ENCODE results near the gene RBFA.
"Not testable (repeated sequence)": the region's sequence is repeated elsewhere in the genome, so short reads cannot be mapped to it uniquely, and the experiment has no call there.

The RBFA gene, protein sequence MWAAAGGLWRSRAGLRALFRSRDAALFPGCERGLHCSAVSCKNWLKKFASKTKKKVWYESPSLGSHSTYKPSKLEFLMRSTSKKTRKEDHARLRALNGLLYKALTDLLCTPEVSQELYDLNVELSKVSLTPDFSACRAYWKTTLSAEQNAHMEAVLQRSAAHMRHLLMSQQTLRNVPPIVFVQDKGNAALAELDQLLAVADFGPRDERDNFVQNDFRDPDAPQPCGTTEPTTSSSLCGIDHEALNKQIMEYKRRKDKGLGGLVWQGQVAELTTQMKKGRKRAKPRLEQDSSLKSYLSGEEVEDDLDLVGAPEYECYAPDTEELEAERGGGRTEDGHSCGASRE

DNA sequence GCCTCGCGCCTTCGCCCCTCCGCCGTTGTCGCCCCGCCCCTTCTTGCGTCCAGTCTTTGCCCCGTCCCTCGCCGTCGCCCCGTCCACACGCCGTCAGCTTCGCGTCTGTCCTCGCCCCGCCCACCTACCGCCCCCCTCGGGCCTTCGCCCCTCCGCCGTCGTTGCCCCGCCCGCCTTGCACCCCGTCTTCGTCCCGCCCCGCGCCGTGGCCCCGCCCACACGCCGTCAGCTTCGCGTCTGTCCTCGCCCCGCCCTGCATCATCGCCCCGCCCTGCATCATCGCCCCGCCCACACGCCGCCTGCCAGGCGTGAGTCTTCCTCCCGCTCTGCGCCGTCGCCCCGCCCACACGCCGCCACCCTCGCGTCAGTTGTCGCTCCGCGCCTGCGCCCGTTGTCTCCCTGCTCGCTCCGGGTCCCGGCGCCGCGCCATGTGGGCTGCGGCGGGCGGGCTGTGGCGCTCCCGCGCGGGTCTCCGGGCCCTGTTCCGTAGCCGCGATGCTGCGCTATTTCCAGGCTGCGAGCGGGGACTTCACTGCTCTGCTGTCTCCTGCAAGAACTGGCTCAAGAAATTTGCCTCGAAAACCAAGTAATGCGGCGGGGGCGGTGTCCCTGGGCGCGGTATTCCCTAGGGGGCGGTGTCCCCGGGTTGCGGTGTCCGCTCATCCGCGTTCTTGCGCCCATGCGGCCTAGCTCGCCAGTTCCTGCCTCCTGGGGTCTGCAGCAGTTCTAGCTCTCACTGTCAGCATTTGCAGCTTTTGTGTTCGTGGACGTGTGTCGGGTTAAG is at the start of gene RBFA:
Gene RBFA, plus strand, starts transcription at position 367 of the 784 bp plus-strand sequence. Its CDS starts 62 bp downstream, at position 429.
- H3K9me3 Mint-ChIP-seq (ENCODE audit: low read depth), result peaks cover 5% of the 10 kb centered on the region
- H3K27ac Mint-ChIP-seq, result peak within 1 kb of the TSS; percentile 93
- peak within 1 kb of the TSS; percentile 95 for H3K4me3 Mint-ChIP-seq
- H3K4me1 Mint-ChIP-seq (ENCODE audit: low read depth), result peaks cover 29% of the 10 kb centered on the region
- no peaks in the 10 kb centered on the region for H3K27me3 Mint-ChIP-seq
- peaks cover 13% of the 10 kb centered on the region for H3K36me3 Mint-ChIP-seq

DNA sequence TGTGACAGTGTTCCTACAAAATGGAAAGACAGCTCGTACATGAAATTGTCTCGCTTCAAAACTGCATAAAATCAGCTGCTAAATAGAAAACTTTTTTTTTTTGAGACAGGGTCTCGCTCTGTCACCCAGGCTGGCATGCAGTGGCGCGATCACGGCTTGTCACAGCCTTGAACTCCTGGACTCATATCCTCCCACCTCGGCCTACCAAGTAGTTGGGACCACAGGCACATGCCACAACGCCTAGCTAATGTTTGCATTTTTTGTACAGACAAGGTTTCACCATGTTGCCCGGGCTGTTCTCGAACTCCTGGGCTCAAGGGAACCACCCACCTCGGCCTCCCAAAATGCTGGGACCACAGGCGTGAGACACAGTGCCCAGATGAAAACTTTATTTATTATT is 49.1 kb upstream of the RBFA start:
- H3K27ac Mint-ChIP-seq, result peak overlapping the region; percentile 75
- peaks cover 67% of the 10 kb centered on the region for H3K4me1 Mint-ChIP-seq (ENCODE audit: low read depth)
- no peaks in the 10 kb centered on the region for H3K27me3 Mint-ChIP-seq
- H3K36me3 Mint-ChIP-seq, result peaks cover 5% of the 10 kb centered on the region
- peak overlapping the region; percentile 72 for H3K4me3 Mint-ChIP-seq
- no peaks in the 10 kb centered on the region for H3K9me3 Mint-ChIP-seq (ENCODE audit: low read depth)

DNA sequence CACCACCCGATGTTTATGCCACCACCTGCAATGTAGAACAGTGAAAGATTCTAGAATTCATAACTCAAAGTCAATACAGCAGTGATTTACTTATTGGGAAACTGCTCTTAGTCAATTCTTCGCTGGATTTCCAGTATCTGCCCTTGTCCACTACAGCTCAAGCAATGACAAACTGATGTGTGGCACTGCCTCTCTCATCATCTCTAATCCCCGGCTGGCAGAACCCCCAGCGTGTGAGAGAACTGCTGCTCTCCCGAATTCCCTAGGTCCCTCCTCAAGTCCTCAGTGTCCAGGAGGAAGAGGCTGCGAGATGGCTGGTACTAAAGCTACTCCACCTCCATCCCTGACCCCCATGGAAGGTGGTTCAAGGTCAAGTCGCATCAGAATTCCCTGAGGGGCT is 47.5 kb upstream of the RBFA start:
- Mint-ChIP-seq H3K4me1 (ENCODE audit: low read depth) (peaks cover 57% of the 10 kb centered on the region), H3K9me3 (ENCODE audit: low read depth) (no peaks in the 10 kb centered on the region), H3K4me3 (peak overlapping the region; percentile 97), H3K27ac (peak overlapping the region; percentile 92), H3K27me3 (no peaks in the 10 kb centered on the region), H3K36me3 (peaks cover 5% of the 10 kb centered on the region)

DNA sequence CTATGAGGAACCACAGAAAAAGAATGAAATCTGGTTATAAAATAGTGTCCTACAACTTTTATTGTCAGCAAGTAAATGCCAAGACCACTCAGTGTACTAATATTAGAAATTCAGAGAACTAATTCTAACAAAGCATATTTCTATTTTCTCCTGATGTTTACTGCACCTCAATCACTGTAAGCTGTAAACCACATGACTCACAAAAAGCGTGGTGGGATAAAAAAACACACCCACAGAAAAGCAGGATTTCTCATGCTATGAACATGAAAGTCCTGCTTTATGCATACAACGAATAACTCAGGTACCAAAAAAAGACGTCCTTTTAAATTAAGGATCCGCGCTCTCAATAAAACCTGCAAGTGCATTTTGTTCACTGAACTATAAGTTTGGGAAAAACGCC is 46.7 kb upstream of the RBFA start:
- Mint-ChIP-seq H3K9me3 (ENCODE audit: low read depth) (no peaks in the 10 kb centered on the region), H3K27me3 (no peaks in the 10 kb centered on the region), H3K4me1 (ENCODE audit: low read depth) (peaks cover 49% of the 10 kb centered on the region), H3K27ac (peak overlapping the region; percentile 92), H3K4me3 (peak overlapping the region; percentile 97), H3K36me3 (peaks cover 5% of the 10 kb centered on the region)

DNA sequence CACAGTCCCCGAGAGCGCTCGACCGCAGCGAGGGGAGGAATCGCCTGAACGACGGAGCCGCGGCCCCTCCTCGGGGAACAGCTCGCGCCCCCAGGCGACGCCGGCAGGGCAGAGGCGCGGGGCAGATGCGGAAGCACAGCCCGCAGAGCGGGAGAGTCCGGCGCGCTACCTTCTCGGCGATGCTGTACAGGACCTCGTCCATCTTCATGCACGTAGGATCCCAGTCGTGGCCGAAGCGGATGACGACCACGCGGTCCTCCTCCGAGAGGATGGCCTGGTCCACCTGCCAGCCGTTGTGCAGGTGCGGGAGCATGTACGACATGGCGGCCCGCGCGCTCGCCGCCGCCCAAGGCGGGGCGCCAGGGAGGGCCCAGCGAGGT is 46.2 kb upstream of the RBFA start:
- peak overlapping the region; percentile 97 for H3K4me3 Mint-ChIP-seq
- H3K4me1 Mint-ChIP-seq (ENCODE audit: low read depth), result peaks cover 44% of the 10 kb centered on the region
- H3K9me3 Mint-ChIP-seq (ENCODE audit: low read depth), result no peaks in the 10 kb centered on the region
- peaks cover 5% of the 10 kb centered on the region for H3K36me3 Mint-ChIP-seq
- no peaks in the 10 kb centered on the region for H3K27me3 Mint-ChIP-seq
- H3K27ac Mint-ChIP-seq, result peak overlapping the region; percentile 92

DNA sequence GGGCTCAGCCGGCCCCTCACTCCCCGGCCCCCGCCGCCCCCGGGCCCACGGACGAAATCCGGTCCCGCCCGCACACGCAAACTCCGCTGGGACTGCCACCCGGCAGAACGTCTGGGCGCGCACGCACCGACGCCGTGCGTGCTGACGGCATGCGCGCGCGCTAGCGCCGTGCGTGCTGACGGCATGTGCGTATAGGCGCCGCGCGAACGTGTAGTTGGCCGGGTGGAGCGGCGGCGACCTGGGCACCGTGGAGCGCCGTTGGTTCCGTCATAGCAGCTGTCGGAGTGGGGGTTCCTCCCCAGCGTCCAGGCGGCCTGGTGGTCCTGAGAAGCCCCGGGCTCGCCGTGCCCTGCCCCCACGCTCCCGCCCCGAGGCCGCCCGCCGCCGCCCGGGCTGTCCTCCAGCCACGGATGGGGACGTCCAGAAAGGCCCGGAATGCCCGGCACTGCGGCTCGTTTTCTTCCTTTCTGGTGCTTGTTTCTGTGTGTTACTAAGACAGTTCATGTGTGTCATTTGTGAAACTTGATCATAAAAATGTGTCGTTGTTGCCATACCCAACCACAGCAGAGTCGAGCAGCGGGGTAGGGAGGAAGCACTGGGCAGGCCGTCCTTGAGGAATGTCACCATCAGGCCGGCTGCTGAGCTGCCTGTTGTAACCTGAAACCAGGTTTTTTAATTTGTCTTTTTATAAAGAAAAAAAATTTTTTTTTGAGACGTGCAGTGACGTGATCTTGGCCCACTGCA is 45.6 kb upstream of the RBFA start, which contains the start of gene TXNL4A:
Gene TXNL4A, minus strand, starts transcription at position 113 of the 744 bp plus-strand sequence. CDS start 171 bp downstream, outside the sequence.
- peak within 1 kb of the TSS; percentile 97 for H3K4me3 Mint-ChIP-seq

DNA sequence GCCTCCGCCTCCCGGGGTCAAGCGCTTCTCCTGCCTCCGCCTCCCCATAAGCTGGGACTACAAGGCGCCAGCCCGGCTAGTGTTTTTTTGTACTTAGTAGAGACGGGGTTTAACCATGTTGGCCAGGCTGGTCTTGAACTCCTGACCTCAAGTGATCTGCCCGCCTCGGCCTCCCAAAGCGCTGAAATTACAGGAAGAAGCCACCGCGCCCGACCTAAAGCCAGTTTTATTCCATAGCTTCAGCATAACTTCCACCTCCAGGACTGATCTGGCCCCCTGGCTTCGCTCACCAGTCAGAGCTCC is 45.1 kb upstream of the RBFA start:
- Mint-ChIP-seq H3K9me3 (ENCODE audit: low read depth) (no peaks in the 10 kb centered on the region), H3K27me3 (no peaks in the 10 kb centered on the region), H3K36me3 (peaks cover 5% of the 10 kb centered on the region), H3K27ac (peak overlapping the region; percentile 98), H3K4me3 (peak overlapping the region; percentile 96), H3K4me1 (ENCODE audit: low read depth) (peaks cover 33% of the 10 kb centered on the region)

More for the DNA sequence above, 45.6 kb upstream of the RBFA start, which contains the start of gene TXNL4A:
- peaks cover 5% of the 10 kb centered on the region for H3K36me3 Mint-ChIP-seq
- H3K4me1 Mint-ChIP-seq (ENCODE audit: low read depth), result peaks cover 38% of the 10 kb centered on the region
- no peaks in the 10 kb centered on the region for H3K9me3 Mint-ChIP-seq (ENCODE audit: low read depth)
- H3K27me3 Mint-ChIP-seq, result no peaks in the 10 kb centered on the region
- peak within 1 kb of the TSS; percentile 98 for H3K27ac Mint-ChIP-seq

DNA sequence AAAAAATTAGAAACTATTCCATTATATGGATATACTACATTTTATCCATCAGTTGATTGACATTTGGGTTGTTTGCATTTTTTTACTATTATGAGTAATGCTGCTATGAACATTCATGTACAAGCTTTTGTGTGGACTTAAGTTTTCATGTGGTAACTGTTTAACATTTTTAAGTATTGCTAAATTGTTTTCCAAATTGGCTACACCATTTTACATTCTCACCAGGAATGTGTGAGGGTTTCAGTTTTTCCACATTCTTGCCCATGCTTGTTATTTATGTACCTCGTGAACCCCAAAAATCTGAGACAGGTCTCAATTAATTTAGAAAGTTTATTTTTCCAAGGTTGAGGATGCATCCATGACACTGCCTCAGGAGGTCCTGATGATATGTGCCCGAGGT is 42.7 kb upstream of the RBFA start:
- Mint-ChIP-seq H3K27ac (no peak overlapping the region), H3K4me3 (no peak overlapping the region), H3K9me3 (ENCODE audit: low read depth) (no peaks in the 10 kb centered on the region), H3K27me3 (no peaks in the 10 kb centered on the region), H3K4me1 (ENCODE audit: low read depth) (peaks cover 15% of the 10 kb centered on the region), H3K36me3 (peaks cover under 1% of the 10 kb centered on the region)

DNA sequence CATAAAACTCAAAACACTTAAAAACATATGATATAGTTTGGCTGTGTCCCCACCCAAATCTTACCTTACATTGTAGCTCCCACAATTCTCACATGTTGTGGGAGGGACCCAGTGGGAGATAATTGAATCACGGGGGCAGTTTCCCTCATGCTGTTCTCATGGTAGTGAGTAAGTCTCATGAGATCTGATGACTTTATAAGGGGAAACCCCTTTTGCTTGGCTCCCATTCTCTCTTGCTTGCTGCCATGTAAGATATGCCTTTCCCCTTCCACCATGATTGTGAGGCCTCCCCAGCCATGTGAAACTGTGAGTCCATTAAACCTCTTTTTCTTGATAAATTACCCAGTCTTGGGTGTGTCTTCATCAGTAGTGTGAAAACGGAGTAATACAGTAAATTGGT is 34.5 kb upstream of the RBFA start:
- H3K27ac Mint-ChIP-seq, result peak overlapping the region; percentile 0
- H3K4me3 Mint-ChIP-seq; H3K27me3 Mint-ChIP-seq; H3K36me3 Mint-ChIP-seq; H3K4me1 Mint-ChIP-seq (ENCODE audit: low read depth): not testable (repeated sequence)
- H3K9me3 Mint-ChIP-seq (ENCODE audit: low read depth), result peaks cover 11% of the 10 kb centered on the region

DNA sequence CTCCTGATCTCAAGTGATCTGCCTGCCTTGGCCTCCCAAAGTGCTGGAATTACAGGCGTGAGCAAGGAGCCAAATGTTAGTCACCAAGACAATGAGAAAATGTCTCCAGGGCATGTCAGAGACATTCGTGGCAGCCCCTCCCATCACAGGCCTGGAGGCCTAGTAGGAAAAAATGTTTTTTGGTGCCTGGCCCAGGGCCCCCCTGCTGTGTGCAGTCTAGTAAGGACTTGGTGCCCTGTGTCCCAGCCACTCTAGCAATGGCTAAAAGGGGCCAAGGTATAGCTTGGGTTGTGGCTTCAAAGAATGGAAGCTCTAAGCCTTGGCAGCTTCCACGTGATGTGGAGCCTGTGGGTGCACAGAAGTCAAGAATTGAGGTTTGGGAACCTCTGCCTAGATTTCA is 33.4 kb upstream of the RBFA start:
- H3K36me3 Mint-ChIP-seq, result peaks cover 9% of the 10 kb centered on the region
- peaks cover 11% of the 10 kb centered on the region for H3K9me3 Mint-ChIP-seq (ENCODE audit: low read depth)
- H3K27me3 Mint-ChIP-seq, result no peaks in the 10 kb centered on the region
- no peak overlapping the region for H3K27ac Mint-ChIP-seq
- H3K4me1 Mint-ChIP-seq (ENCODE audit: low read depth), result no peaks in the 10 kb centered on the region
- no peak overlapping the region for H3K4me3 Mint-ChIP-seq

DNA sequence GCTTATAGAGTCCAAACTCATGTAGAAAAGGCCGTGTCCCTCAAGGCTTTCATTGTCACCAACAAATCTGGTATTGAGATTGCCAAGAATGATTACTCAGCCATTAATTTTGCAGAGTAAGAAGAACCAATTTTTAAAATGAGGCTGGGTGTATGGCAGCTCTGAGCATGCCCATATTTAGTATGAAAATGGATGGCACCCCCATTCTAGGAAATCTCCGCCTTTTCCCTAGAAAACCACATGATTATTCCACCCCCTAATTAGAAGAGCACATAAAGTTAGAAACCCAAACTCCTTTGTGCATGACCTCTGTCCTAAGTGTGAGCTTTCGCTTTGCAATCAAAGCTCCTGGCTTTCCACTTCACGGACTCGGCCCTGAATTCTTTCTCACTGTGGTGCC is 31.8 kb upstream of the RBFA start:
- peaks cover 9% of the 10 kb centered on the region for H3K36me3 Mint-ChIP-seq
- H3K4me3 Mint-ChIP-seq, result no peak overlapping the region
- H3K9me3 Mint-ChIP-seq (ENCODE audit: low read depth), result peaks cover 11% of the 10 kb centered on the region
- H3K27ac Mint-ChIP-seq, result no peak overlapping the region
- H3K27me3 Mint-ChIP-seq, result no peaks in the 10 kb centered on the region
- no peaks in the 10 kb centered on the region for H3K4me1 Mint-ChIP-seq (ENCODE audit: low read depth)

DNA sequence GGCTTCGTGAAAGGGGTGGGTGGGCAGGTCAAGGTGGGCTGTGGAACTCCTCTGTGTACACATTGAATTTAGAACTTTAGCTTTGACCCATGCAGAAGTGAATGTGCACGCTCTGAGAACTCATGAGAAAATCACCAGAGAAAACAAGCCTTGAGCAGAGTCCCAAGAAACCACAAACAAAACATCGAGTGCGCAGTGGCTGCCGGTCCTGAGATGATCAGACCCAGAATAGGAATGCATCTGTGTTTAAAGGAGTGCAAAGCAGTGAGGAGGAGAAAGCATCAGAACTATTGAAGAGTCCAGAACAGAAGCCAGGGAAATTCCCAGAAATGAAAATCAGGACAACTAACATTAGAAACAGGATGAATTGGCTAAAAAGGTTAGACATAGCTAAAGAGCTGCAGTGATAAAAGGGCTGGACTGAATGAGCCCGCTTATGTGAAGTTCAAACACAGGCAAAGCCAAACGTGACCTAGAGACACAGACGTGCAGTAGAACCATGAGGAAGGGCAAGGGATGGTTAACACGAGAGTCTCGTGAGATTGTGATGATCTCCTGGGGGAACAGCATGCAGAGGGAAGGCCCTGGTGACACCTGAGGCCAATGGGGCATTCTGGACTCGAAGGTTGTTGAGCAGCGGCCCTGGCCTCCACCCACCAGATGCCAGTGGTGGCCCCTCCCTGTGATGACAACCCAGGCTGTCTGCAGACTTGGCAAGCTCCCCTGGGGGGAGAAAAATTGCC is 29.5 kb upstream of the RBFA start:
- H3K36me3 Mint-ChIP-seq, result peaks cover 15% of the 10 kb centered on the region
- H3K27me3 Mint-ChIP-seq, result no peaks in the 10 kb centered on the region
- no peak overlapping the region for H3K27ac Mint-ChIP-seq
- H3K4me3 Mint-ChIP-seq, result no peak overlapping the region
- H3K9me3 Mint-ChIP-seq (ENCODE audit: low read depth), result peaks cover 10% of the 10 kb centered on the region
- H3K4me1 Mint-ChIP-seq (ENCODE audit: low read depth), result no peaks in the 10 kb centered on the region

DNA sequence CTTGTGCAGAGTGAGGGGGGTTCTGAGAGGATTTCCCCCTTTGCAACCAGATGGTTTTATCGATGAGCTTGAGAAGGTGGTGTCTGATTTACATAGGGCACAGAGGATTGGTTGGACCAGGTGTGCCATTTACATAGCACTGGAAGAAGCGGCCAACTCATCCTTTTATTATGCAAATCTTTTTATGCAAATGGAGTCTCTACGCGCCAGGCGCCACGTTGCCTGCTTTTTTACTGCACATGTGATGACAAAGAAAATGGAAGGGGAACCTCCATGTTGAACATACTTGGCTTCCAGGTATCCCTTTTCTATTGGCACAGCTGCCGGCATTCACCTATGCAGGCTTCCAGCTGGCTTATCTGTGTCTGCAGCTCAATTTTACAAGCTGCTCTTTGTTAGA is 27.5 kb upstream of the RBFA start:
- Mint-ChIP-seq H3K4me3 (no peak overlapping the region), H3K9me3 (ENCODE audit: low read depth) (peaks cover 3% of the 10 kb centered on the region), H3K4me1 (ENCODE audit: low read depth) (no peaks in the 10 kb centered on the region), H3K36me3 (peaks cover 13% of the 10 kb centered on the region), H3K27ac (no peak overlapping the region), H3K27me3 (no peaks in the 10 kb centered on the region)

DNA sequence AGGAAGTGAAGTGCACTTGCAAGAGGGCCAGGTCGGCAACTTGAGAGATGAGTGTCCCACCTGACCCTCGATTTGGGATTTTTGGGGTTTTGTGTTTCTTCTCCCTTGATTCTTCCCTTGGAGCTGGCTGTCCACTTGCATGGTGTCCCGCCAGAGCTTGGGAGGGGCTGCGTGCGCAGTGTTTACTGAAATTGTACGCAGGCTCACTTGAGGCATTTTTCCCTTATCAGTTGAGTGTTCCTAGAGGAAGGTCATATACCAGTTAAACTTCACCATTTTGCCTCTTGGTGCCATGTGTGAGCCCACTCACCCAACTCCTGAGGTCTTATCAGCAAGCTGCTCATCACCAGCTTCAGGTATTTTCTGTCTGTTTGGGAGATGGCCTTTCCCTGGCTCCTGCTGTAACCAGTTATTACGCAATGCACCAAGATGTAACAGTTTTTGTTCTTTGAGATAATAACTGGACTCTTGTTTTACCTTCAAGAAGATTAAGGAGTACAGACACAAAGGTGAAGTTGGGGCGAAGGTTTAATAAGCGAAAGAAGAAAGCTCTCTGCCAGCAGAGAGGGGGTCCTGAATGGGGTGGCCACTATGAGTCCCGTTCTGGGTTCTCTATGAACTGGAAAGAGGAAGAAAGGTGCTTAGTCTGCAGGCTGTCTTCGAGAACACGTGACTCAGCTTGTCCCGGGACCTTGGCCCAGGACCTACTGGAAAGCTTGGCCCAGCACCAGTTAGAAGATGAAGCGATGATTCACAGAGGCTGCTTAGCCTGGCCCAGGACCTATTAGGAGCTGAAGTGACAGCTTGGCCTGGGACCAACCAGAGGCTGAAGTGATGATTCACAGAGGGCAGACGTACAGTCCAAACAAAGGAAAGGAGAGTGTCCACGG is 24.3 kb upstream of the RBFA start:
- no peaks in the 10 kb centered on the region for H3K27me3 Mint-ChIP-seq
- H3K9me3 Mint-ChIP-seq (ENCODE audit: low read depth), result peaks cover 13% of the 10 kb centered on the region
- H3K36me3 Mint-ChIP-seq, result peaks cover 23% of the 10 kb centered on the region
- no peak overlapping the region for H3K4me3 Mint-ChIP-seq
- H3K27ac Mint-ChIP-seq, result no peak overlapping the region
- no peaks in the 10 kb centered on the region for H3K4me1 Mint-ChIP-seq (ENCODE audit: low read depth)
